ENCODE data around the gene CSTF3.

DNA sequence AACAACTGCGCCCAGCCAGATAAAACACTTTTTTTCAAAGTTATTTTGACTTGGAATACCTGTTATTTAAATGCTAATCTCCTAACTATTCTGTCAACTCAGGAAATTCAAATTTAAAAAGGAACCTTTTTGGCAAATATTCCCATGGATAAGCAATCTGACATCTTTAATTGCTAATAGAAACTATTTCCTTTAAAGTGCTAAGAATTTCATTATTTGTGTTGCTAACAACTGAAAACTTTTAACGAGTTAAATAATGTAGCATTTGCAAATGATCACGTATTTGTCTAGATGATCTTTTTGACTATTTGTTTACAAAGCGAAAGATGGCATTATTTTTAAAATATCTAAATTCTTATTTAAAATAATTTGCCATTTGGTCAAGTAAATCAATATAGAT is 28.8 kb downstream of the CSTF3 start:
- no peak for TF ChIP-seq CTCF (optimal IDR thresholded peaks at IDR 0.05 in 1 of 3, IDR thresholded peaks at IDR 0.05 in 1 of 3, conservative IDR thresholded peaks at IDR 0.05 in 1 of 3; ENCODE audit: extremely low read depth in 1 of 3, insufficient read depth in 2 of 3, low read length in 3 of 3)
- TF ChIP-seq EZH2 (IDR thresholded peaks at IDR 0.05; ENCODE audit: low read length): no peak

All from keratinocyte (primary cell).